Suprapubic skin (tissue), 4 donors: ENCODE data around the gene KRT17. TPM values are rescaled to one million over a fixed set of nuclear protein-coding genes. Genes with fewer than 3 reads are reported as not detected.
"Not testable (repeated sequence)": the region's sequence is repeated elsewhere in the genome, so short reads cannot be mapped to it uniquely, and the experiment has no call there.

Experiments
- DNase-seq, 2 donors: peaks; one replicate each; pipeline ENCODE4 v3.0.0-alpha.2; 2019; ENCODE audit warnings: low spot score in 2 of 2
- H3K27ac ChIP-seq: fragments of 200-600 bp; sonication (generic); one replicate; pipeline ENCODE4 v1.5.1; 2019
- H3K27me3 ChIP-seq: fragments of 200-600 bp; sonication (generic); one replicate; pipeline ENCODE4 v1.5.1; 2019
- H3K36me3 ChIP-seq: fragments of 200-600 bp; sonication (generic); one replicate; pipeline ENCODE4 v1.5.1; 2019
- H3K4me1 ChIP-seq: fragments of 200-600 bp; sonication (generic); one replicate; pipeline ENCODE4 v1.5.1; 2019
- H3K4me3 ChIP-seq: fragments of 200-600 bp; sonication (generic); one replicate; pipeline ENCODE4 v1.5.1; 2019; ENCODE audit warnings: mild to moderate bottlenecking
- H3K9me3 ChIP-seq: fragments of 200-600 bp; sonication (generic); one replicate; pipeline ENCODE4 v1.5.1; 2019
- EP300 ChIP-seq: sonication (generic); formaldehyde crosslinking; IDR thresholded peaks from one replicate; pipeline ENCODE4 v1.6.1; 2017; ENCODE audit warnings: antibody characterized with exemption
- POLR2A ChIP-seq, 2 donors: fragments of 450-650 bp; IDR thresholded peaks; one replicate each; pipeline ENCODE4 v1.6.1; 2017; ENCODE audit warnings: antibody characterized with exemption in 2 of 2, mild to moderate bottlenecking in 2 of 2, moderate library complexity in 2 of 2
- POLR2AphosphoS5 ChIP-seq, 3 donors: sonication (generic); formaldehyde crosslinking; IDR thresholded peaks; one replicate each; pipeline ENCODE4 v1.6.1; 2017; ENCODE audit warnings: antibody characterized with exemption in 3 of 3
- WGBS: methylation state at CpG from one replicate; pipeline ENCODE4 v1.1.5; 2018; 5-methylcytosine and 5-hydroxymethylcytosine counted together
- total RNA-seq, 4 donors: library from RNA; depleted of rRNA; stranded (reverse); fragments of >200 nt; gene quantifications; one replicate each; pipeline ENCODE4 v1.1.0, GENCODE V29; 2016
- TF ChIP-seq, protein P1 (sequence below), 2 donors: fragments of 200-600 bp in 1 of 2; fragments of 450-650 bp in 1 of 2; sonication (generic) in 1 of 2; IDR thresholded peaks; one replicate each; pipeline ENCODE4 v1.5.1; 2016 to 2019; ENCODE audit warnings: antibody characterized with exemption in 2 of 2, mild to moderate bottlenecking in 1 of 2, moderate library complexity in 1 of 2

KRT17 gene
- total RNA-seq, 4 donors from 2014 or later: 434 to 2,751 (median 1,314) TPM

DNA sequence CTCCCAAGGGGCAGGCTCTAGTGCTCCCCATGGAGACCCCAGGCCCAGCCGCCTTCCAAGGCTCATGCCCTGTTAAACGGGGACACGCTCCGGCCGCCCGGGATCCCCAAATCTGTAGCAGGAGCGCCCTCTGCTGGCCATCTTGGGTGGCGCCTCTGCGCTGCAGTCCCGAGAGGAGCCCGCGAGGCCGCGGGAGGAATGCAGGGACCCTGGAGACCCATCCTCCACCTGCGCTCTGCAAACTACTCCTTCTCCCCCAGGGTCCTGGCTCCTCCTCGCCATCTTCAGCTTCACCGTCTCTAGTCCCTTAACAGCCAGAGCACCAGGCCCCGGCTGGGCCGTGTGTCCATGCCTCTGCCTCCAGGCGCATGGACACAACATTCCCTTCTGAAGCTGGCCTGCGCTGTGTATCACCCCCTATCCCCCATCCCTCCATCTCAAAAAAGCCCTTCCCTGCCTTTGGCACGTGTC lies 23.6 kb upstream of the KRT17 start:
- 3% methylated on average over 8 of the region's 22 CpGs for WGBS
- Histone ChIP-seq H3K9me3 (no peaks in the 10 kb centered on the region), H3K27ac (peak overlapping the region; percentile 99), H3K4me1 (peaks cover 64% of the 10 kb centered on the region), H3K27me3 (no peaks in the 10 kb centered on the region), H3K36me3 (no peaks in the 10 kb centered on the region), H3K4me3 (peak overlapping the region; percentile 45)
- peak; percentile 95 for DNase-seq
- TF ChIP-seq, protein P1, sequence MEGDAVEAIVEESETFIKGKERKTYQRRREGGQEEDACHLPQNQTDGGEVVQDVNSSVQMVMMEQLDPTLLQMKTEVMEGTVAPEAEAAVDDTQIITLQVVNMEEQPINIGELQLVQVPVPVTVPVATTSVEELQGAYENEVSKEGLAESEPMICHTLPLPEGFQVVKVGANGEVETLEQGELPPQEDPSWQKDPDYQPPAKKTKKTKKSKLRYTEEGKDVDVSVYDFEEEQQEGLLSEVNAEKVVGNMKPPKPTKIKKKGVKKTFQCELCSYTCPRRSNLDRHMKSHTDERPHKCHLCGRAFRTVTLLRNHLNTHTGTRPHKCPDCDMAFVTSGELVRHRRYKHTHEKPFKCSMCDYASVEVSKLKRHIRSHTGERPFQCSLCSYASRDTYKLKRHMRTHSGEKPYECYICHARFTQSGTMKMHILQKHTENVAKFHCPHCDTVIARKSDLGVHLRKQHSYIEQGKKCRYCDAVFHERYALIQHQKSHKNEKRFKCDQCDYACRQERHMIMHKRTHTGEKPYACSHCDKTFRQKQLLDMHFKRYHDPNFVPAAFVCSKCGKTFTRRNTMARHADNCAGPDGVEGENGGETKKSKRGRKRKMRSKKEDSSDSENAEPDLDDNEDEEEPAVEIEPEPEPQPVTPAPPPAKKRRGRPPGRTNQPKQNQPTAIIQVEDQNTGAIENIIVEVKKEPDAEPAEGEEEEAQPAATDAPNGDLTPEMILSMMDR (IDR thresholded peaks at IDR 0.05): peak; percentile 94 to 95
- TF ChIP-seq EP300 (no peak), POLR2AphosphoS5 (IDR thresholded peaks at IDR 0.05) (no peak), POLR2A (IDR thresholded peaks at IDR 0.05) (no peak)

DNA sequence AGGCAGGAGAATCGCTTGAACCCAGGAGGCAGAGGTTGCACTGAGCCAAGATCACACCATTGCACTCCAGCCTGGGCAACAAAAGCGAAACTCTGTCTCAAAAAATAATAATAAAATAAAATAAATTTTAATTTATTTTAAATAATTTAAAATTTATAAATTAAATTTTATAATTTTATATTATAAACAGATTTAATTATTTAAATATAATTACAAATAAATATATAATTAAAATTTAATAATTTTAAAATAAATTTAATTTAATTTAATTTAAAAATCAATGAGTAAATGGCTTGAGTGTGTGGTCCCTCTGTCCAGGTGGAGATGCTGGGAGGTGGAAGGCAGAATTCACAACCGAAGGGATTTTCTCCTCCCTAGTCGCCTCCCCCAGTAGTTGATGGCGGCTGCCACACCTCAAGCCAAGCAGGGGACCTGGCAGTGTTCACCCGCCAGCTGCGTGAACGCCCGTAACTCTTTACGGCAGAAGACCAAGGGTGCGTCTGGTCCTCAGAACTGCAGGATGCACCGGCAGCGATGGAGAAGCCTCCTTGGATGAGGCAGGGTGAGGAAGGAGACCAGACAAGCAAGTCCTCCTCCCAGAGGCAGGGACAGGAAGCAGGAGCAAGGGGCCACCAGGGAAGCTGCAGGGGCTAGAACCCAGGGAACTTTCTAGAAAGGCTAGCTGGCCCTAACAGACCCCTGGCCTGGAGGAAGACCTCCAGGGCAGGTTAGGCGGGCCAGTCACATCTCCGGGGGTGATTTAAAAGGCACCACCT lies 22.9 kb upstream of the KRT17 start:
- peak overlapping the region; percentile 99 for H3K27ac ChIP-seq
- no peaks in the 10 kb centered on the region for H3K9me3 ChIP-seq
- DNase-seq: peak in 1 of 2 donors; percentile 65
- no peaks in the 10 kb centered on the region for H3K36me3 ChIP-seq
- peaks cover 59% of the 10 kb centered on the region for H3K4me1 ChIP-seq
- TF ChIP-seq EP300 (no peak), POLR2A (IDR thresholded peaks at IDR 0.05) (no peak), POLR2AphosphoS5 (IDR thresholded peaks at IDR 0.05) (no peak)
- TF ChIP-seq, protein P1 (IDR thresholded peaks at IDR 0.05): no peak
- 48% methylated on average over 15 of the region's 15 CpGs for WGBS
- H3K27me3 ChIP-seq: no peaks in the 10 kb centered on the region
- peak overlapping the region; percentile 45 for H3K4me3 ChIP-seq

DNA sequence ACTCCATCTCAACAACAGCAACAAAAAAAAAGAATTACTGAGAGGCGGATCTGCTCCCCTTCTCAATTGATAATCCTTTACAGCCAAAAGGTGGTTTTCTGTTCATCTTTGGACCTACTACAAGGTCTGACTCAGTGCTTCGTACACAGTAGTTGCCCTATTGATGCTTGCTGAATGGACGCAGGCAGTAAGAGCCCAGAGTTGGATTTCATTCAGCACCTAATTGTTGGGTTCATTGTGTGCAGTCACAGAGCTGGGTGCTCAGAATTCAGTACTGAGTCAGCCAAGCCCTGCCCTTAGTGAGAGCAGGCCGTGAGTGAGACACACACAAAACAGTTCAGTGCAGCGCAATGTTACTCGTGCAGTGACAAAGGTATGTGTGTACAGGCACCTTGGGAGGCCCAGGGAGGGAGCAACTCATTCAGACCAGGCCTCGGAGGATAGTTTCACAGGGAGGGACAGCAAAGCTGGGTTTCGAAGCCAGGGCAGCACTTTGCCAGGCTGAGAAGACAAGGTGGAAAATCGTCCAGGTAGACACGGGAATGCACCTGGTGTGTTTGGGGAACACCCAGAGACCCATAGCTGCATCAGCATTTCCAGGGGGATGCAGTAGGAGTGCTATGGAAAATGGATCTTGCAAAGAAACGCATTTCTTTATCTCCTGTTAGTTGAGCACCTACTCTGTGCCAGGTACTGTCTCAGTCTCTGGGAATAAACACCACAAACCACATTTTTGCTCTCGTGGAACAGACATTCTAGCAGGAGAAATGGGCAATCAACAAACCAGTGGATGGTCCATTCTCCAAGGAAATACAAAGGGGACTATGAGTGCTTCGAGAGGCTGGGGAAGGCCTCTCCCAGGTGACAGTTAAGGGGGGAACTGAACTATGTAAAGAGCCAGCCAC lies 18.1 kb upstream of the KRT17 start:
- Histone ChIP-seq H3K36me3 (no peaks in the 10 kb centered on the region), H3K9me3 (no peaks in the 10 kb centered on the region), H3K27ac (no peak overlapping the region), H3K4me3 (no peak overlapping the region), H3K4me1 (peaks cover 13% of the 10 kb centered on the region), H3K27me3 (no peaks in the 10 kb centered on the region)
- WGBS: 64% methylated on average over 12 of the region's 13 CpGs
- DNase-seq: no peak
- TF ChIP-seq, protein P1 (IDR thresholded peaks at IDR 0.05): no peak
- no peak for TF ChIP-seq POLR2AphosphoS5 (IDR thresholded peaks at IDR 0.05)
- TF ChIP-seq POLR2A (IDR thresholded peaks at IDR 0.05): no peak
- TF ChIP-seq EP300: no peak

DNA sequence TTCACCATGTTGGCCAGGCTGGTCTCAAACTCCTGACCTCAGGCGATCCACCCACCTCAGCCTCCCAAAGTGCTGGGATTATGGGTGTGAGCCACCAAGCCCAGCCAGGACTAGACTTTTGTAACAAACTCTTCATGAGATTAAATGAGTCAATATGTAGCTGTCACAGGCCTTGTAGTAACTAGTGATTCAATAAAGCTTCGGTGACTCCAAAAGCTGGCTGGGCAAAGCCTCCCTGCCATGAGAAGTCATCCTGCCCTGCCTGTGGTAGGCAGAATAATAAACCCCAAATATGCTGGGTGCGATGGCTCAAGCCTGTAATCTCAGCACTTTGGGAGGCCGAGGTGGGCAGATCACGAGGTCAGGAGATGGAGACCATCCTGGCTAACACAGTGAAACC lies 16.2 kb upstream of the KRT17 start:
- WGBS: 94% methylated on average over 5 of the region's 5 CpGs

DNA sequence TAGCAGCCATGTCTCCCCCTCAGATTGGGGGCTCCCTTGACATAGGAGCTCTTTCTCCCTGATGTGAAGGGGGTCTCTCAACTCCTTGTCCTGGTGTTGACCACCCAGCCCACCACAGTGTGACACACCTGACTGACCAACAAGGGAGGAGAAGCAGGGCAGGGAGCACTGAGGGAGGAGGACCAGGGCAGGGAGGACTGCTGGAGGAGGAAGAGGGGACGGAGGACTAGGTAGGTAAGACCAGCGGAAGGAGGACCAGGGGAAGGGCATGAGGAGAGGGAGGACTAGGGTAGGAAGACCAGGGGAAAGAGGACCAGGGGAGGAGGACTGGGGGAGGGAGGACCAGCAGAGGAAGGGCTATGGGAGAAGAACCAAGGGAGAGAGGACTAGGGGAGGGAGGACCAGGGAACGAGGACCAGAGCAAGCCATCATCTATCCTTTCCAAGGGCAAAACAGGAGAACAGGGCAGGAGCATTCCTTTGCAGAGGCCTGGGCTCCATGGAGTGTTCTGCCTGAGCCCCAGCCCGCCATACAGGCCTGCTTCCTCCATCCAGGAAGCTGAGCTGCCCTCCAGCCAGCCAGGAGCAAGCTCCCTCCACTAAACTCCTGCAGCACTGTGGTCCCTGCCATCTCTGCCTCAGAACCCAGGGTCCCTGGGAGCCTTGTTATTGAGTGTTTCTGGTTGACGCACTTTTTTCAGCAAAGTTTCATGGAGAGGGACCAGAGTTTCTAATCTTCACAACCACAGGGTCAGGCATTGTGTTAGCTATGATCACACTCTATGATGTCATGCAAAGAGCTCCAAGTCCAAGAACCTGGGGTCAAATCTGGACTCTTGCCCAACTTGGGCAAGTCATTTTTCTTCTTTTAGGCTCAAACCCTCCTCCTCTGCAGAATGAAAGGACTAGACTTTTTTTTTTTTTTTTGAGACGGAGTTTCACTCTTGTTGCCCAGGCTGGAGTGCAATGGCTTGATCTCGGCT lies 15.4 kb upstream of the KRT17 start:
- 96% methylated on average over 7 of the region's 7 CpGs for WGBS
- TF ChIP-seq, protein P1 (IDR thresholded peaks at IDR 0.05): no peak
- TF ChIP-seq POLR2AphosphoS5 (IDR thresholded peaks at IDR 0.05) (no peak), EP300 (no peak), POLR2A (IDR thresholded peaks at IDR 0.05) (no peak)
- peaks cover 23% of the 10 kb centered on the region for H3K4me1 ChIP-seq
- H3K9me3 ChIP-seq: no peaks in the 10 kb centered on the region
- no peaks in the 10 kb centered on the region for H3K27me3 ChIP-seq
- H3K27ac ChIP-seq: no peak overlapping the region
- no peaks in the 10 kb centered on the region for H3K36me3 ChIP-seq
- H3K4me3 ChIP-seq: no peak overlapping the region
- DNase-seq: no peak

More for the DNA sequence above, 16.2 kb upstream of the KRT17 start:
- not testable (repeated sequence) for H3K27me3 ChIP-seq, H3K27ac ChIP-seq, H3K4me3 ChIP-seq, H3K9me3 ChIP-seq, DNase-seq, H3K36me3 ChIP-seq
- H3K4me1 ChIP-seq: peaks cover 19% of the 10 kb centered on the region
